NB4 (cell line): ENCODE measurements around the gene MBD5.

Experiments
- DNase-seq: peaks from one replicate; pipeline ENCODE4 v3.0.0; 2010; ENCODE audit warnings: low read depth
- H3K4me3 ChIP-seq: one replicate; pipeline ENCODE4 v1.5.1; 2011; ENCODE audit warnings: mild to moderate bottlenecking, low read depth, low read length, moderate library complexity
- CTCF ChIP-seq: IDR thresholded peaks from one replicate; pipeline ENCODE4 v1.5.1; 2012; ENCODE audit warnings: low read depth, low read length
- MAX ChIP-seq: IDR thresholded peaks from 2 replicates; pipeline ENCODE4 v1.6.1; 2011; ENCODE audit warnings: low read depth, low read length
- MYC ChIP-seq: IDR thresholded peaks from 2 replicates; pipeline ENCODE4 v1.6.1; 2011; ENCODE audit warnings: low read depth, low read length
- POLR2A ChIP-seq: IDR thresholded peaks from 2 replicates; pipeline ENCODE4 v1.6.1; 2011; ENCODE audit warnings: mild to moderate bottlenecking; ENCODE audit not compliant: insufficient read length; ENCODE audit errors: extremely low read depth

Gene MBD5

GRCh38 chr2:148184976-148185375 is 164.1 kb downstream of the MBD5 start:
- DNase-seq: peak; percentile 20
- no peak overlapping the region for H3K4me3 ChIP-seq
- TF ChIP-seq MAX (no peak), MYC (no peak), POLR2A (no peak), CTCF (no peak)

- TF ChIP-seq MYC: no peak
- TF ChIP-seq CTCF: no peak
- no peak for TF ChIP-seq MAX
- TF ChIP-seq POLR2A: no peak
- H3K4me3 ChIP-seq: no peak overlapping the region
- DNase-seq: no peak
These were observed 174.0 kb downstream of the MBD5 start for GRCh38 chr2:148194882-148195281.

- no peak overlapping the region for H3K4me3 ChIP-seq
- DNase-seq: peak; percentile 46
- TF ChIP-seq MYC (no peak), CTCF (peak; percentile 34)
These were observed 180.4 kb downstream of the MBD5 start for GRCh38 chr2:148201075-148202004.

GRCh38 chr2:148202237-148202636 is 181.3 kb downstream of the MBD5 start:
- TF ChIP-seq CTCF (no peak), POLR2A (no peak), MAX (no peak), MYC (no peak)
- DNase-seq: no peak
- no peak overlapping the region for H3K4me3 ChIP-seq

- H3K4me3 ChIP-seq: no peak overlapping the region
- TF ChIP-seq CTCF: no peak
- no peak for TF ChIP-seq MAX
- no peak for TF ChIP-seq POLR2A
- TF ChIP-seq MYC: no peak
- no peak for DNase-seq
These were observed 186.2 kb downstream of the MBD5 start for GRCh38 chr2:148207111-148207510.

- no peak overlapping the region for H3K4me3 ChIP-seq
- TF ChIP-seq POLR2A: no peak
- TF ChIP-seq MYC: no peak
- no peak for TF ChIP-seq CTCF
- peak; percentile 23 for DNase-seq
These were observed 188.7 kb downstream of the MBD5 start for GRCh38 chr2:148209603-148210002.
